Panc1 (cell line): Measurements from ENCODE around the gene MORC2. TPM values are rescaled to one million over a fixed set of nuclear protein-coding genes. Genes with fewer than 3 reads are reported as not detected.
A peak's percentile ranks its signal among the peaks of the same experiment; 100 is the strongest.

ENCODE experiments used
- ATAC-seq: fragments of 200-7000 bp; cut with Tn5 transposase; 2 replicates; pipeline ENCODE4 v1.9.1; 2020; ENCODE audit warnings: mild to moderate bottlenecking, moderate library complexity
- BruUV-seq: library from RNA; stranded (reverse); fragments of 400-500 nt; replicated peaks from 2 replicates; lab custom pipeline; 2021; lab: Mats Ljungman, UMichigan
- CTCF ChIA-PET: fragments of 300-600 bp; sonication (Branson Sonifier 250); formaldehyde crosslinking; loops from one replicate; lab custom pipeline; 2022; ENCODE audit warnings: antibody characterized with exemption; lab: Charles Lee
- POLR2A ChIA-PET: fragments of 300-600 bp; sonication (Branson Sonifier 250); formaldehyde crosslinking; loops from one replicate; lab custom pipeline; 2022; ENCODE audit warnings: antibody characterized with exemption; lab: Charles Lee
- DNase-seq: peaks from one replicate; pipeline ENCODE4 v3.0.0-alpha.2; 2010; ENCODE audit warnings: low read depth, low spot score
- H3K27ac ChIP-seq: 2 replicates; pipeline ENCODE4 v1.5.1; 2011; ENCODE audit warnings: mild to moderate bottlenecking, low read length, inconsistent platforms
- H3K27me3 ChIP-seq: fragments of 200-500 bp; sonication (Bioruptor generic); 2 replicates; pipeline ENCODE4 v1.6.0; 2014; ENCODE audit warnings: low read length, inconsistent platforms; ENCODE audit not compliant: control insufficient read depth, insufficient read depth
- H3K36me3 ChIP-seq: fragments of 200-500 bp; sonication (Bioruptor generic); 2 replicates; pipeline ENCODE4 v1.5.1; 2014; ENCODE audit warnings: inconsistent platforms, mild to moderate bottlenecking, low read length, moderate library complexity; ENCODE audit not compliant: control insufficient read depth, insufficient read depth
- H3K4me1 ChIP-seq: 2 replicates; pipeline ENCODE4 v1.5.1; 2011; ENCODE audit warnings: inconsistent platforms, mild to moderate bottlenecking, low read length, moderate library complexity; ENCODE audit not compliant: control insufficient read depth, insufficient read depth
- H3K4me3 ChIP-seq, 2 experiments: 2 replicates each; pipeline ENCODE4 v1.5.1; 2011 to 2012; ENCODE audit warnings: low read depth in 2 of 2, low read length in 2 of 2, mild to moderate bottlenecking in 2 of 2, inconsistent platforms in 1 of 2, moderate library complexity in 1 of 2
- H3K9me3 ChIP-seq: fragments of 200-500 bp; sonication (Bioruptor generic); 2 replicates; pipeline ENCODE4 v1.5.1; 2014; ENCODE audit warnings: low read depth, mild to moderate bottlenecking, inconsistent platforms, low read length, moderate library complexity; ENCODE audit not compliant: control insufficient read depth, insufficient read depth
- POLR2AphosphoS5 ChIP-seq: IDR thresholded peaks from 2 replicates; pipeline ENCODE4 v1.6.1; 2012; ENCODE audit warnings: mild to moderate bottlenecking, low read depth, low read length, moderate library complexity
- SIN3A ChIP-seq: IDR thresholded peaks from 2 replicates; pipeline ENCODE4 v1.6.1; 2012; ENCODE audit warnings: low read depth, mild to moderate bottlenecking, low read length, moderate library complexity, borderline replicate concordance; ENCODE audit not compliant: insufficient read depth
- TCF7L2 ChIP-seq: IDR thresholded peaks from 2 replicates; pipeline ENCODE4 v1.6.1; 2011; ENCODE audit warnings: mild to moderate bottlenecking, low read depth, low read length, inconsistent platforms
- in situ Hi-C: cut with HindIII; loops from 2 replicates; pipeline ENCODE4 v1.10.0; 2016; ENCODE audit warnings: low sequenced_read_pairs, low pct_unique_long_range_greater_than_20kb
- intact Hi-C: fragments of 100-400 bp; cut with micrococcal nuclease; formaldehyde crosslinking; loops from one replicate; pipeline ENCODE4 v1.10.0; 2022; ENCODE audit not compliant: unreplicated experiment
- total RNA-seq: library from RNA; stranded (reverse); gene quantifications from one replicate; pipeline ENCODE4 v1.2.1, GENCODE V29; 2021; ENCODE audit not compliant: unreplicated experiment
- TF ChIP-seq, protein P1 (sequence below), 2 experiments: IDR thresholded peaks; 2 replicates each; pipeline ENCODE4 v1.6.1; 2011 to 2012; ENCODE audit warnings: low read depth in 2 of 2, control low read depth in 1 of 2, low read length in 1 of 2, mild to moderate bottlenecking in 1 of 2, moderate library complexity in 1 of 2; ENCODE audit not compliant: insufficient read depth in 1 of 2
- TF ChIP-seq, protein P2 (sequence below): fragments of 450-650 bp; IDR thresholded peaks from 2 replicates; pipeline ENCODE4 v1.5.1; 2017; ENCODE audit warnings: mild to moderate bottlenecking

Gene MORC2
- total RNA-seq, 1 experiment from 2014 or later, result 31.5 TPM

DNA sequence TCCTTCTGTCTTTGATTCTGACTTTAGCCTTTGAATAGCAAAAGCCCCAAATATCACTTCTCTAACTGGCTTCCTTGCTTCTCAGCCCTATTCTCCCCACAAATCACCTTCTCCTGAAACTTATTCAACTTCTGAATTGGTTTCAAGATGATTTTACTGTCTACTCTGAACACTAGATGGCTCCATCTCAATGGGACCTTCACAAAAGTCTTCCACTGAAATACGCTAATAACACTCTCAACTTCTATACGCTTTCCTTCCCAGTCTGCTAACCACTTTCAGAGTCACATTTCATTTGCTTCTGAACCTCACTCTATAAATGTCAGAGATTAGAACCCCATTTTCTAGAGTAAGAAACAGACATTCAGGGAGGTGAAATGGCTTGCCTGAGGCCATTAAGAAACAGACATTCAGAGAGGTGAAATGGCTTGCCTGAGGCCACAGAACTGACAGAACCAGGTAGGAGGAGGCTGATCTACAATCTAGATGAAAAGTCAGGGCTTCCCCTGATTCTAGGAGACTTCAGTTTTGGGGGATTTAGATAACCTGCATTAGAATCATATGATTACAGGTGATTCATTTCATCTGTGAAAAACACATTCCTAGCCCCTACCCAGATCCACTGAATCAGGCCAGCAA lies 20.6 kb downstream of the MORC2 start:
- CTCF ChIA-PET, result no interaction called here
- H3K9me3 ChIP-seq, result no peaks in the 10 kb centered on the region
- DNase-seq (no peak), ATAC-seq (no peak)
- H3K27ac ChIP-seq, result no peak overlapping the region
- in situ Hi-C loops, result no loop called here
- POLR2A ChIA-PET, result no interaction called here
- no peaks in the 10 kb centered on the region for H3K4me1 ChIP-seq
- TF ChIP-seq, protein P1, sequence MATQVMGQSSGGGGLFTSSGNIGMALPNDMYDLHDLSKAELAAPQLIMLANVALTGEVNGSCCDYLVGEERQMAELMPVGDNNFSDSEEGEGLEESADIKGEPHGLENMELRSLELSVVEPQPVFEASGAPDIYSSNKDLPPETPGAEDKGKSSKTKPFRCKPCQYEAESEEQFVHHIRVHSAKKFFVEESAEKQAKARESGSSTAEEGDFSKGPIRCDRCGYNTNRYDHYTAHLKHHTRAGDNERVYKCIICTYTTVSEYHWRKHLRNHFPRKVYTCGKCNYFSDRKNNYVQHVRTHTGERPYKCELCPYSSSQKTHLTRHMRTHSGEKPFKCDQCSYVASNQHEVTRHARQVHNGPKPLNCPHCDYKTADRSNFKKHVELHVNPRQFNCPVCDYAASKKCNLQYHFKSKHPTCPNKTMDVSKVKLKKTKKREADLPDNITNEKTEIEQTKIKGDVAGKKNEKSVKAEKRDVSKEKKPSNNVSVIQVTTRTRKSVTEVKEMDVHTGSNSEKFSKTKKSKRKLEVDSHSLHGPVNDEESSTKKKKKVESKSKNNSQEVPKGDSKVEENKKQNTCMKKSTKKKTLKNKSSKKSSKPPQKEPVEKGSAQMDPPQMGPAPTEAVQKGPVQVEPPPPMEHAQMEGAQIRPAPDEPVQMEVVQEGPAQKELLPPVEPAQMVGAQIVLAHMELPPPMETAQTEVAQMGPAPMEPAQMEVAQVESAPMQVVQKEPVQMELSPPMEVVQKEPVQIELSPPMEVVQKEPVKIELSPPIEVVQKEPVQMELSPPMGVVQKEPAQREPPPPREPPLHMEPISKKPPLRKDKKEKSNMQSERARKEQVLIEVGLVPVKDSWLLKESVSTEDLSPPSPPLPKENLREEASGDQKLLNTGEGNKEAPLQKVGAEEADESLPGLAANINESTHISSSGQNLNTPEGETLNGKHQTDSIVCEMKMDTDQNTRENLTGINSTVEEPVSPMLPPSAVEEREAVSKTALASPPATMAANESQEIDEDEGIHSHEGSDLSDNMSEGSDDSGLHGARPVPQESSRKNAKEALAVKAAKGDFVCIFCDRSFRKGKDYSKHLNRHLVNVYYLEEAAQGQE (IDR thresholded peaks at IDR 0.05; ENCODE audit: insufficient read depth in 1 of 2, low read depth in 2 of 2, low read length in 1 of 2), result no peak
- TF ChIP-seq POLR2AphosphoS5 (no peak), TCF7L2 (no peak), SIN3A (no peak)
- TF ChIP-seq, protein P2, sequence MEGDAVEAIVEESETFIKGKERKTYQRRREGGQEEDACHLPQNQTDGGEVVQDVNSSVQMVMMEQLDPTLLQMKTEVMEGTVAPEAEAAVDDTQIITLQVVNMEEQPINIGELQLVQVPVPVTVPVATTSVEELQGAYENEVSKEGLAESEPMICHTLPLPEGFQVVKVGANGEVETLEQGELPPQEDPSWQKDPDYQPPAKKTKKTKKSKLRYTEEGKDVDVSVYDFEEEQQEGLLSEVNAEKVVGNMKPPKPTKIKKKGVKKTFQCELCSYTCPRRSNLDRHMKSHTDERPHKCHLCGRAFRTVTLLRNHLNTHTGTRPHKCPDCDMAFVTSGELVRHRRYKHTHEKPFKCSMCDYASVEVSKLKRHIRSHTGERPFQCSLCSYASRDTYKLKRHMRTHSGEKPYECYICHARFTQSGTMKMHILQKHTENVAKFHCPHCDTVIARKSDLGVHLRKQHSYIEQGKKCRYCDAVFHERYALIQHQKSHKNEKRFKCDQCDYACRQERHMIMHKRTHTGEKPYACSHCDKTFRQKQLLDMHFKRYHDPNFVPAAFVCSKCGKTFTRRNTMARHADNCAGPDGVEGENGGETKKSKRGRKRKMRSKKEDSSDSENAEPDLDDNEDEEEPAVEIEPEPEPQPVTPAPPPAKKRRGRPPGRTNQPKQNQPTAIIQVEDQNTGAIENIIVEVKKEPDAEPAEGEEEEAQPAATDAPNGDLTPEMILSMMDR, result peak; percentile 46; the same call in 1 of the 2 replicates
- H3K36me3 ChIP-seq, result peaks cover 13% of the 10 kb centered on the region
- H3K27me3 ChIP-seq, result no peaks in the 10 kb centered on the region
- no TSS peak for BruUV-seq
- no peak overlapping the region for H3K4me3 ChIP-seq
- intact Hi-C loops, result loop anchor here (5.0 kb wide), 1 partner anchor 134 kb away; the partner anchor contains the start of gene SMTN

DNA sequence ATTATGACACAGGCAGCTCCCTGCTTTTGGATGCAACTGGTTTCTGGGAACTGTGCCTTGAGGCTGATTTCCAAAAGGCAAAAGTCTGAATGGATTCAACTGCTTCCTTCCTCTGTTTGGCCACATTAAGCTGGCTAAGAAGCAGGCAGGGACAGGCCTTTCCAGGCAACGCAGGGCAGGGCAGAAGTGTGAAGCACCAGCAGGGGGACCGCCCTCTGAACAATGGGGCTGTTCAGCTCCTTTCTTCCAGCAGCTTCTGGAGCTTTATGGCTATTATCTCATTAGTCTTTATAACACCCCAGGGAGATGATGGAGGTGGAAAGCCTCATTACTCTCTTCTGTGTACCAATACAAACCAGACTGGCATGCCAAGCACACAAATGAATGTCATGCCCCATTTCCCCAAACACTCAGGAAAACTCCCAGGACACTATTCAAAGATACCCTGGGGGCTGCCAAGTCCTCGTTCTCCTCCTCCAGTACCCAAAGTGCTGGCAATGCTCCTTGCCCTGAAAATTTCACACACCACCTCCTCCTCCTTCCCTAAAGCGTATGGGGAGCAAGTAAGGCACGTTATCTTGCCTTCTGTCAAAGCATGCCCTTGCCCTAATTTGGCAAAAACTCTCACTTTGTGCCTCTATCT lies 21.3 kb downstream of the MORC2 start:
- no peak overlapping the region for H3K27ac ChIP-seq
- H3K4me1 ChIP-seq, result no peaks in the 10 kb centered on the region
- no TSS peak for BruUV-seq
- no peak overlapping the region for H3K4me3 ChIP-seq
- H3K9me3 ChIP-seq, result no peaks in the 10 kb centered on the region
- in situ Hi-C loops, result no loop called here
- intact Hi-C loops, result loop anchor here (5.0 kb wide), 1 partner anchor 135 kb away; the partner anchor contains the start of gene SMTN
- TF ChIP-seq, protein P2, result no peak
- ATAC-seq (no peak), DNase-seq (no peak)
- H3K27me3 ChIP-seq, result no peaks in the 10 kb centered on the region
- H3K36me3 ChIP-seq, result peaks cover 13% of the 10 kb centered on the region
- CTCF ChIA-PET, result no interaction called here
- POLR2A ChIA-PET, result no interaction called here
